K562 (cell line): ENCODE results near the gene WDR46. TPM values are rescaled to one million over a fixed set of nuclear protein-coding genes. Genes with fewer than 3 reads are reported as not detected.

Experiments used
- DIDO1 ChIP-seq: fragments of 450-650 bp; IDR thresholded peaks from 2 replicates; pipeline ENCODE4 v1.6.1; 2016; ENCODE audit warnings: low read depth, missing biosample characterization, missing genetic modification characterization
- DNMT1 ChIP-seq: fragments of 450-650 bp; IDR thresholded peaks from 2 replicates; pipeline ENCODE4 v1.6.1; 2016; ENCODE audit warnings: antibody characterized with exemption, mild to moderate bottlenecking
- FOXA3 ChIP-seq, 2 experiments: fragments of 450-650 bp in 1 of 2; sonication (generic) in 1 of 2; formaldehyde crosslinking; IDR thresholded peaks in 1 of 2; conservative IDR thresholded peaks in 1 of 2; 2 replicates each; pipeline versions ENCODE4 v1.4.0 to v1.8.0; 2020 to 2022; ENCODE audit warnings: mild to moderate bottlenecking in 2 of 2, missing genetic modification reagents in 1 of 2
- GTF2B ChIP-seq: IDR thresholded peaks from 2 replicates; pipeline ENCODE4 v1.6.1; 2011; ENCODE audit not compliant: insufficient read length; ENCODE audit errors: extremely low read depth
- KAT7 ChIP-seq: sonication (generic); formaldehyde crosslinking; IDR thresholded peaks from 2 replicates; pipeline ENCODE4 v1.8.0; 2022; ENCODE audit warnings: missing genetic modification reagents, mild to moderate bottlenecking, borderline replicate concordance
- KLF6 ChIP-seq: fragments of 250-450 bp; sonication (Bioruptor Pico); IDR thresholded peaks from 2 replicates; pipeline ENCODE4 v1.4.0; 2020; ENCODE audit warnings: mild to moderate bottlenecking, moderate library complexity, borderline replicate concordance
- MCM2 ChIP-seq: fragments of 450-650 bp; IDR thresholded peaks from 2 replicates; pipeline ENCODE4 v1.6.1; 2017; ENCODE audit warnings: low read depth, mild to moderate bottlenecking
- NKRF ChIP-seq: fragments of 450-650 bp; IDR thresholded peaks from 2 replicates; pipeline ENCODE4 v1.6.1; 2016; ENCODE audit warnings: borderline replicate concordance
- POLR2A ChIP-seq: fragments of 450-650 bp; conservative IDR thresholded peaks from 2 replicates; pipeline ENCODE4 v1.6.1; 2016
- PRMT5 ChIP-seq: sonication (generic); formaldehyde crosslinking; IDR thresholded peaks from 2 replicates; pipeline ENCODE4 v1.5.0; 2020; ENCODE audit warnings: missing genetic modification reagents
- PTRF ChIP-seq: fragments of 450-650 bp; IDR thresholded peaks from 2 replicates; pipeline ENCODE4 v1.6.1; 2016; ENCODE audit warnings: mild to moderate bottlenecking, missing genetic modification characterization, missing compliant biosample characterization
- SLC30A9 ChIP-seq: fragments of 250-450 bp; sonication (Bioruptor Pico); IDR thresholded peaks from 2 replicates; pipeline ENCODE4 v1.8.0; 2022; ENCODE audit warnings: mild to moderate bottlenecking, moderate library complexity
- TCF3 ChIP-seq: sonication (generic); formaldehyde crosslinking; IDR thresholded peaks from 2 replicates; pipeline ENCODE4 v1.4.0; 2020; ENCODE audit warnings: mild to moderate bottlenecking, missing genetic modification reagents
- ZNF165 ChIP-seq: fragments of 250-450 bp; sonication (Bioruptor Pico); IDR thresholded peaks from 2 replicates; pipeline ENCODE4 v1.4.0; 2020; ENCODE audit warnings: borderline replicate concordance
- ZNF212 ChIP-seq: fragments of 450-650 bp; formaldehyde crosslinking; IDR thresholded peaks from 2 replicates; pipeline ENCODE4 v1.4.0; 2020; ENCODE audit warnings: mild to moderate bottlenecking
- ZNF23 ChIP-seq: fragments of 250-450 bp; sonication (Bioruptor Pico); IDR thresholded peaks from 2 replicates; pipeline ENCODE4 v1.4.0; 2020; ENCODE audit warnings: mild to moderate bottlenecking
- polyA plus RNA-seq, 8 experiments: library from polyadenylated mRNA; depleted of rRNA in 4 of 8; stranded (reverse) in 5 of 8; unstranded in 3 of 8; fragments of >200 nt; fragmentation: Nextera tagmentation in 2 of 8; fragmentation: Illumina TruSeq in 1 of 8; extraction: Ambion mirVana in 2 of 8; extraction: Trizol in 1 of 8; gene quantifications; 2 replicates each; pipeline versions ENCODE4 v1.2.1 to v1.2.3, GENCODE V29; 2011 to 2014; ENCODE audit warnings: inconsistent platforms in 1 of 8, missing spikeins in 1 of 8
- total RNA-seq, 7 experiments: library from RNA; depleted of rRNA in 6 of 7; stranded (reverse); fragments of >200 nt in 6 of 7; fragmentation: Illumina TruSeq in 2 of 7; extraction: Trizol in 2 of 7; gene quantifications; 2 replicates each; pipeline versions ENCODE4 v1.2.1 to v1.2.3, GENCODE V29; 2011 to 2021; ENCODE audit warnings: low replicate concordance in 1 of 7
- TF ChIP-seq, protein P1 (sequence below): fragments of 450-650 bp; IDR thresholded peaks from 2 replicates; pipeline ENCODE4 v1.6.1; 2017; ENCODE audit warnings: antibody characterized with exemption, mild to moderate bottlenecking
- TF ChIP-seq, protein P2 (sequence below): fragments of 250-450 bp; sonication (Bioruptor Pico); IDR thresholded peaks from 2 replicates; pipeline ENCODE4 v1.4.0; 2020; ENCODE audit warnings: mild to moderate bottlenecking
- TF ChIP-seq, protein P3 (sequence below): sonication (generic); formaldehyde crosslinking; IDR thresholded peaks from 2 replicates; pipeline ENCODE4 v1.5.0; 2020; ENCODE audit warnings: missing genetic modification reagents

WDR46 gene
- total and polyA plus RNA-seq, 9 of the 15 experiments (the other 6 are each of a cell fraction or from before 2014, with no cell fraction given): 8.9 to 146 (median 93.1) TPM

DNA sequence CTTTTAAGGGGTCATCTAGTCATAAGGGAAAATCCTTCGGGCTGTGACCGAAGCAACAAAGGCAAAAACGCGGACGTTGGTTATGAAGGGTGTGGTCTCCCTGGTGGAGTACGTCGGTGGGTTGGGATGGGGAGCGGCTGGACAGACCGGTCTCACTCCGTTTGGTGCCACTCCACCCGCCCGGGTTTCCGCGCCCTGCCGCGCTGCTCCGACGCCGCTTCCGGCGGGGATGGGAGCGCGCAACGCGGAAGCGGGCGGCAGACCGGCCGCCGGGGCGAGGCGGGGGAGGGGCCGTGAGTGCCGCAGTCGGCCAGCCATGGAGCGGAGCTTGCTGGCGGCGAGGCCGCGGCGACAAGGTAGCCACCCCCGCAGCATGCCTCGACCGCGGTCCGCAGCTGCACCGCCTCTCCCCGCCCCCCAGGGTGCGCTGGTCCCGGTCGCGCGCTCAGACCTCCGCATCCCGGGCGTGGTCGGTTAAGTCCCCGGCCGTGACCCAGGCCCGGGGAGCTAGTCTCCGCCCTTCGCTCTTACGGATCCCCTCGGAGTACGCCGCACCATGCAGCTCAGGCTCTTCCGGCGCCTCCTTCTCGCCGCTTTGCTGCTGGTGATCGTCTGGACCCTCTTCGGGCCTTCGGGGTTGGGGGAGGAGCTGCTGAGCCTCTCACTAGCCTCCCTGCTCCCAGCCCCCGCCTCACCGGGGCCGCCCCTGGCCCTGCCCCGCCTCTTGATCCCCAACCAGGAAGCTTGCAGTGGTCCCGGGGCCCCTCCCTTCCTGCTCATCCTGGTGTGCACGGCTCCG lies 12.0 kb downstream of the WDR46 start, which contains the start of gene B3GALT4 (continued):
- TF ChIP-seq, protein P1, sequence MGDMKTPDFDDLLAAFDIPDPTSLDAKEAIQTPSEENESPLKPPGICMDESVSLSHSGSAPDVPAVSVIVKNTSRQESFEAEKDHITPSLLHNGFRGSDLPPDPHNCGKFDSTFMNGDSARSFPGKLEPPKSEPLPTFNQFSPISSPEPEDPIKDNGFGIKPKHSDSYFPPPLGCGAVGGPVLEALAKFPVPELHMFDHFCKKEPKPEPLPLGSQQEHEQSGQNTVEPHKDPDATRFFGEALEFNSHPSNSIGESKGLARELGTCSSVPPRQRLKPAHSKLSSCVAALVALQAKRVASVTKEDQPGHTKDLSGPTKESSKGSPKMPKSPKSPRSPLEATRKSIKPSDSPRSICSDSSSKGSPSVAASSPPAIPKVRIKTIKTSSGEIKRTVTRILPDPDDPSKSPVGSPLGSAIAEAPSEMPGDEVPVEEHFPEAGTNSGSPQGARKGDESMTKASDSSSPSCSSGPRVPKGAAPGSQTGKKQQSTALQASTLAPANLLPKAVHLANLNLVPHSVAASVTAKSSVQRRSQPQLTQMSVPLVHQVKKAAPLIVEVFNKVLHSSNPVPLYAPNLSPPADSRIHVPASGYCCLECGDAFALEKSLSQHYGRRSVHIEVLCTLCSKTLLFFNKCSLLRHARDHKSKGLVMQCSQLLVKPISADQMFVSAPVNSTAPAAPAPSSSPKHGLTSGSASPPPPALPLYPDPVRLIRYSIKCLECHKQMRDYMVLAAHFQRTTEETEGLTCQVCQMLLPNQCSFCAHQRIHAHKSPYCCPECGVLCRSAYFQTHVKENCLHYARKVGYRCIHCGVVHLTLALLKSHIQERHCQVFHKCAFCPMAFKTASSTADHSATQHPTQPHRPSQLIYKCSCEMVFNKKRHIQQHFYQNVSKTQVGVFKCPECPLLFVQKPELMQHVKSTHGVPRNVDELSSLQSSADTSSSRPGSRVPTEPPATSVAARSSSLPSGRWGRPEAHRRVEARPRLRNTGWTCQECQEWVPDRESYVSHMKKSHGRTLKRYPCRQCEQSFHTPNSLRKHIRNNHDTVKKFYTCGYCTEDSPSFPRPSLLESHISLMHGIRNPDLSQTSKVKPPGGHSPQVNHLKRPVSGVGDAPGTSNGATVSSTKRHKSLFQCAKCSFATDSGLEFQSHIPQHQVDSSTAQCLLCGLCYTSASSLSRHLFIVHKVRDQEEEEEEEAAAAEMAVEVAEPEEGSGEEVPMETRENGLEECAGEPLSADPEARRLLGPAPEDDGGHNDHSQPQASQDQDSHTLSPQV: peak; percentile 88
- TF ChIP-seq PRMT5 (no peak), POLR2A (peak; percentile 87), DNMT1 (no peak), KAT7 (CRISPR knock-in tag) (peak; percentile 95; the same call in 1 of the 2 replicates), TCF3 (CRISPR knock-in tag) (peak; percentile 52), GTF2B (no peak), PTRF (tag) (no peak), SLC30A9 (CRISPR knock-in tag) (no peak), ZNF23 (CRISPR knock-in tag) (no peak; the same call in 1 of the 2 replicates), FOXA3 (CRISPR knock-in tag; conservative IDR thresholded peaks at IDR 0.05 in 1 of 2, IDR thresholded peaks at IDR 0.05 in 1 of 2) (no peak; a peak in 1 of 4 replicates), ZNF212 (CRISPR knock-in tag) (0 out of 2 replicates have a peak, but pooled peaks have one; percentile 28), ZNF165 (CRISPR knock-in tag) (no peak), DIDO1 (no peak), MCM2 (no peak), NKRF (no peak), KLF6 (CRISPR knock-in tag) (peak; percentile 68; the same call in 1 of the 2 replicates)
- TF ChIP-seq, protein P2, sequence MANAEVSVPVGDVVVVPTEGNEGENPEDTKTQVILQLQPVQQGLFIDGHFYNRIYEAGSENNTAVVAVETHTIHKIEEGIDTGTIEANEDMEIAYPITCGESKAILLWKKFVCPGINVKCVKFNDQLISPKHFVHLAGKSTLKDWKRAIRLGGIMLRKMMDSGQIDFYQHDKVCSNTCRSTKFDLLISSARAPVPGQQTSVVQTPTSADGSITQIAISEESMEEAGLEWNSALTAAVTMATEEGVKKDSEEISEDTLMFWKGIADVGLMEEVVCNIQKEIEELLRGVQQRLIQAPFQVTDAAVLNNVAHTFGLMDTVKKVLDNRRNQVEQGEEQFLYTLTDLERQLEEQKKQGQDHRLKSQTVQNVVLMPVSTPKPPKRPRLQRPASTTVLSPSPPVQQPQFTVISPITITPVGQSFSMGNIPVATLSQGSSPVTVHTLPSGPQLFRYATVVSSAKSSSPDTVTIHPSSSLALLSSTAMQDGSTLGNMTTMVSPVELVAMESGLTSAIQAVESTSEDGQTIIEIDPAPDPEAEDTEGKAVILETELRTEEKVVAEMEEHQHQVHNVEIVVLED (CRISPR knock-in tag): no peak; the same call in 1 of the 2 replicates
- TF ChIP-seq, protein P3, sequence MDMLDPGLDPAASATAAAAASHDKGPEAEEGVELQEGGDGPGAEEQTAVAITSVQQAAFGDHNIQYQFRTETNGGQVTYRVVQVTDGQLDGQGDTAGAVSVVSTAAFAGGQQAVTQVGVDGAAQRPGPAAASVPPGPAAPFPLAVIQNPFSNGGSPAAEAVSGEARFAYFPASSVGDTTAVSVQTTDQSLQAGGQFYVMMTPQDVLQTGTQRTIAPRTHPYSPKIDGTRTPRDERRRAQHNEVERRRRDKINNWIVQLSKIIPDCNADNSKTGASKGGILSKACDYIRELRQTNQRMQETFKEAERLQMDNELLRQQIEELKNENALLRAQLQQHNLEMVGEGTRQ (CRISPR knock-in tag): no peak
